Vagina (tissue), 2 donors: ENCODE data around the gene C7orf25. TPM values are rescaled to one million over a fixed set of nuclear protein-coding genes. Genes with fewer than 3 reads are reported as not detected.

ENCODE experiments used
- DNase-seq, 2 donors: peaks; one replicate each; pipeline ENCODE4 v3.0.0-alpha.2; 2017; ENCODE audit errors: extremely low spot score in 2 of 2
- H3K27ac ChIP-seq: fragments of 200-600 bp; sonication (generic); one replicate; pipeline ENCODE4 v1.5.1; 2019
- H3K27me3 ChIP-seq: fragments of 200-600 bp; sonication (generic); one replicate; pipeline ENCODE4 v1.5.1; 2019
- H3K36me3 ChIP-seq, 2 donors: fragments of 200-600 bp; sonication (generic); one replicate each; pipeline ENCODE4 v1.5.1; 2017 to 2019
- H3K4me1 ChIP-seq: fragments of 200-600 bp; sonication (generic); one replicate; pipeline ENCODE4 v1.5.1; 2019
- H3K4me3 ChIP-seq, 2 donors: fragments of 200-600 bp; sonication (generic); 1 replicate in 1 of 2; 2 replicates in 1 of 2; pipeline ENCODE4 v1.5.1; 2016 to 2019
- H3K9me3 ChIP-seq: fragments of 200-600 bp; sonication (generic); one replicate; pipeline ENCODE4 v1.5.1; 2019
- POLR2A ChIP-seq, 2 donors: fragments of 450-650 bp; IDR thresholded peaks; one replicate each; pipeline ENCODE4 v1.6.1; 2017; ENCODE audit warnings: antibody characterized with exemption in 2 of 2, mild to moderate bottlenecking in 2 of 2, moderate library complexity in 2 of 2
- POLR2AphosphoS5 ChIP-seq, 2 donors: sonication (generic); formaldehyde crosslinking; IDR thresholded peaks; one replicate each; pipeline ENCODE4 v1.9.0; 2017; ENCODE audit warnings: antibody characterized with exemption in 2 of 2, mild to moderate bottlenecking in 2 of 2, low read depth in 1 of 2; ENCODE audit not compliant: insufficient read depth in 1 of 2
- intact Hi-C: fragments of 100-400 bp; cut with DNase I; formaldehyde crosslinking; loops from one replicate; pipeline ENCODE4 v1.15.1; 2023
- total RNA-seq: library from RNA; depleted of rRNA; stranded (reverse); fragments of >200 nt; gene quantifications from one replicate; pipeline ENCODE4 v1.2.3, GENCODE V29; 2016
- TF ChIP-seq, protein P1 (sequence below), 3 experiments: fragments of 450-650 bp in 2 of 3; fragments of 200-600 bp in 1 of 3; sonication (generic) in 1 of 3; IDR thresholded peaks; one replicate each; pipeline ENCODE4 v1.5.1; 2017 to 2019; ENCODE audit warnings: antibody characterized with exemption in 3 of 3, mild to moderate bottlenecking in 2 of 3, moderate library complexity in 2 of 3

The C7orf25 gene
- total RNA-seq, 1 donor from 2014 or later = 5.4 TPM

DNA sequence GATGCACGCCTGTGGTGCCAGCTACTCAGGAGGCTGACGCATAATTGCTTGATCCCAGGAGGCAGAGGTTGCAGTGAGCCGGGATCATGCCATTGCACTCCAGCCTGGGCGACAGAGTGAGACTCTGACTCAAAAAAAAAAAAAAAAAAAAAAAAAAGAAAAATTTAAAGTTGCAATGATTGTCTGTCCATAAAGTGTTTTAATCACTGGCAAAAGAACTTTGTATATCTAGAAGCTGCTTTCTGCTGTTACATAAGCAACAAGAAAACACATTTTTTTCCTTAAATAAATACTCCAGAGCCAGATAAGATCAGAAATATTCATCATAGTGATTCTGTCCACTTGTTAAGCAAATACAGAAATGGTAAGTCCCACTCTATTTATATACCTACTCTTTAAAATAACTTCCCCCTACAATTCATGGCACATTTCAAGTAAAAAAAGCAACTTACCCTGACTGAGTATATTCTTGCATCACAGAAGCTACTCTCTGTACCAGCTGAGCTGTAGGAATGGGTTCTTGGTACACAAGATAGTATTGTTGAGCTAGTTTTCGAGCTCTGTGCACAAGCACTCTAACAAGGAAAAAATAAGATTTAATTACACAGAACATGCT is 12.5 kb upstream of the C7orf25 start:
- intact Hi-C loops = no loop called here
- H3K4me3 ChIP-seq = no peak overlapping the region
- H3K27me3 ChIP-seq = no peaks in the 10 kb centered on the region
- no peak for TF ChIP-seq POLR2AphosphoS5 (IDR thresholded peaks at IDR 0.05; ENCODE audit: insufficient read depth in 1 of 2, low read depth in 1 of 2)
- TF ChIP-seq, protein P1, sequence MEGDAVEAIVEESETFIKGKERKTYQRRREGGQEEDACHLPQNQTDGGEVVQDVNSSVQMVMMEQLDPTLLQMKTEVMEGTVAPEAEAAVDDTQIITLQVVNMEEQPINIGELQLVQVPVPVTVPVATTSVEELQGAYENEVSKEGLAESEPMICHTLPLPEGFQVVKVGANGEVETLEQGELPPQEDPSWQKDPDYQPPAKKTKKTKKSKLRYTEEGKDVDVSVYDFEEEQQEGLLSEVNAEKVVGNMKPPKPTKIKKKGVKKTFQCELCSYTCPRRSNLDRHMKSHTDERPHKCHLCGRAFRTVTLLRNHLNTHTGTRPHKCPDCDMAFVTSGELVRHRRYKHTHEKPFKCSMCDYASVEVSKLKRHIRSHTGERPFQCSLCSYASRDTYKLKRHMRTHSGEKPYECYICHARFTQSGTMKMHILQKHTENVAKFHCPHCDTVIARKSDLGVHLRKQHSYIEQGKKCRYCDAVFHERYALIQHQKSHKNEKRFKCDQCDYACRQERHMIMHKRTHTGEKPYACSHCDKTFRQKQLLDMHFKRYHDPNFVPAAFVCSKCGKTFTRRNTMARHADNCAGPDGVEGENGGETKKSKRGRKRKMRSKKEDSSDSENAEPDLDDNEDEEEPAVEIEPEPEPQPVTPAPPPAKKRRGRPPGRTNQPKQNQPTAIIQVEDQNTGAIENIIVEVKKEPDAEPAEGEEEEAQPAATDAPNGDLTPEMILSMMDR (IDR thresholded peaks at IDR 0.05) = no peak
- no peak for TF ChIP-seq POLR2A (IDR thresholded peaks at IDR 0.05)
- H3K36me3 ChIP-seq = peaks cover 0 to 65% of the 10 kb centered on the region in 2 donors
- H3K9me3 ChIP-seq = no peaks in the 10 kb centered on the region
- DNase-seq = no peak
- no peak overlapping the region for H3K27ac ChIP-seq
- H3K4me1 ChIP-seq = peaks cover 35% of the 10 kb centered on the region

DNA sequence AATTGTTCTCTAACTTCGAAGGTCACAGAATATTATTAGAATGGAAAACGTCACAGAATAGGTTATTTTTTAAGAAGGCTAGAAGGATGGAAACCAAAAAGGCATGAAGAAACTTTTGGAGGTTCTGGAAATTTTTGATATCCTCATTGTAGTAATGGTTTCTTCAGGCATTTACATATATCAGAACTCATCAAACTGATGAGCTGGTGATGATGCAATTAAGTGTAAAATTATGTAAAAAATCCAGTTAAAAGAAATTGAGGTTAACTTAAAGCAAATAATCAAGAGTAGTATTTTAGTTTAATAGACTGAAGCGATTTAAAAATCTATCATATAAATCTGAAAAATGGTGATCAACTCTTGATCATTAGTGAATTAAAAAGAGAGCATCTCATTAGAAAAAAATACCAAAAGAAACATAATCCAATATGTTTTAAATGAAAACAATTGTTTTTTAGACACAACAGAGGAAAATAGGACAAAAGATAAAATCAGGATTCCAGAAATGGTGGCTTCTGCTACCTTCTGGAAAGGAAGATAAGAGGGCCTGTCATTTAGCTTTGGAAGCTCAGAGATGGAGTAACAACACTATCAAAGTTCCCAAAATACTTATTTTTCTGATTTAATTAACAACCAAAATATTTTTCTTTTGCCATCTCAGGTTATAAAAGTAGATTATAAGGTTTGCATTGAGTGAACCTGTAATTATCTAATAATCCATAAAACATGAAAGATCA is 10.3 kb upstream of the C7orf25 start:
- TF ChIP-seq POLR2AphosphoS5 (IDR thresholded peaks at IDR 0.05; ENCODE audit: insufficient read depth in 1 of 2, low read depth in 1 of 2) (no peak), POLR2A (IDR thresholded peaks at IDR 0.05) (no peak)
- TF ChIP-seq, protein P1 (IDR thresholded peaks at IDR 0.05) = no peak
- H3K27me3 ChIP-seq = no peaks in the 10 kb centered on the region
- peaks cover 13% of the 10 kb centered on the region for H3K4me1 ChIP-seq
- intact Hi-C loops = no loop called here
- H3K36me3 ChIP-seq = peaks cover 0 to 81% of the 10 kb centered on the region in 2 donors
- no peak overlapping the region for H3K4me3 ChIP-seq
- DNase-seq = no peak
- no peaks in the 10 kb centered on the region for H3K9me3 ChIP-seq
- H3K27ac ChIP-seq = no peak overlapping the region

DNA sequence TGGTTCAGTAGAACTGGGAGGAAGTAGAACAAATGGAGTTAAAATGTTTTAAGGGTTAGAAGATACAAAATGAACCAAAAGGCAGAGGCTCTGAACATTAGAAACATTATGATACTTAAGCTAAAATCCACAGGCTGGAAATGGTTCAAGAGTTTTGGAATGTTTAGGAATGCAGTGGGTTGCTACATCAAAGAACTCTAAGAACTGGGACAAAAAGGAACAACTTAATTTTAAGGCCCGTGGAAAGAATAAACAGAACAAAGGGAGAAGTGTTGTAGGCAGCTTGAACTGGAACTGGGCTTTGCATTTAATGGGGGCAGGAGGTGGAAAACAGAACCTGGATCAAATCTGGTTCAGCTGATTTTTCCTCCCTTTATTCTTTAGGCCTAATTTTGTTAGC is 3.5 kb upstream of the C7orf25 start:
- no peak for DNase-seq
- intact Hi-C loops = no loop called here
- peaks cover 14% of the 10 kb centered on the region for H3K4me1 ChIP-seq
- H3K9me3 ChIP-seq = no peaks in the 10 kb centered on the region
- no peak for TF ChIP-seq POLR2AphosphoS5 (IDR thresholded peaks at IDR 0.05; ENCODE audit: insufficient read depth in 1 of 2, low read depth in 1 of 2)
- TF ChIP-seq POLR2A (IDR thresholded peaks at IDR 0.05) = no peak
- TF ChIP-seq, protein P1 (IDR thresholded peaks at IDR 0.05) = no peak
- no peak overlapping the region for H3K27ac ChIP-seq
- peaks cover 0 to 37% of the 10 kb centered on the region in 2 donors for H3K36me3 ChIP-seq
- no peaks in the 10 kb centered on the region for H3K27me3 ChIP-seq
- H3K4me3 ChIP-seq = no peak overlapping the region

DNA sequence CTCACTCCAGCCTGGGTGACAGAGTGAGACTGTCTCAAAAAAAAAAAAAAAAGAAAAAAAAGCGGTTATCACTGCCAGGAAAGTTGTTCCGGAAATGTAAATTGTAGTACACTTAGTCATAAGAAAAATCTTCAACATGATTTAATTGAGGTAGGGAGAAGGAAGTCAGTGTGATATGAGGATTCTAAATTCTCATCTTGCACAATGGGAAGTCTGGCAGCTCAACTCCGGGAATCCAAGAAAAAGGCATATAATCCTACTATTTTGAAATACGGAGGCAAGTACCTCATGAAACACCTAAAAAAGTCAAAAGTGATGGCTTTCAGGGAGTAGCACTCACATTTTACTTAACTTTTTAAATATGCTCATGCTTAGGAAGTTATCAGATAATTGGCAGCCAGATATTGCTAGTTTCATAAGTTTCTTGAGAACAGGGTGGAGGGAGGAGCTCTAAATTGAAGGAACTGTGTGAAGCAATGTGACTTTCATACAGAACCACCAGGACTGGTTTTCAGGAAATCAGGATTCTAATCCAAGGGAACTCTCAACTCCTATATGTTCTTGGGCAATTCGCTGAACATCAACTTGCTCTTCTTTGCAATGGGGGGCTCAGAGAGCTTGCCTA is 2.7 kb upstream of the C7orf25 start:
- Histone ChIP-seq H3K4me3 (no peak overlapping the region), H3K36me3 (peaks cover 0 to 31% of the 10 kb centered on the region in 2 donors), H3K27me3 (no peaks in the 10 kb centered on the region), H3K9me3 (no peaks in the 10 kb centered on the region), H3K27ac (no peak overlapping the region), H3K4me1 (peaks cover 18% of the 10 kb centered on the region)
- no peak for DNase-seq
- TF ChIP-seq POLR2AphosphoS5 (IDR thresholded peaks at IDR 0.05; ENCODE audit: insufficient read depth in 1 of 2, low read depth in 1 of 2) (no peak), POLR2A (IDR thresholded peaks at IDR 0.05) (no peak)
- TF ChIP-seq, protein P1 (IDR thresholded peaks at IDR 0.05) = no peak
- intact Hi-C loops = no loop called here
